Smooth muscle cell of the brain vasculature (primary cell): Measurements from ENCODE around the gene INSC.
A peak's percentile ranks its signal among the peaks of the same experiment; 100 is the strongest.
"Not testable (repeated sequence)": the region's sequence is repeated elsewhere in the genome, so short reads cannot be mapped to it uniquely, and the experiment has no call there.

ENCODE experiments used
- DNase-seq: peaks from one replicate; pipeline ENCODE4 v3.0.0-alpha.2; 2012; ENCODE audit warnings: low read depth, low spot score

INSC gene, protein sequence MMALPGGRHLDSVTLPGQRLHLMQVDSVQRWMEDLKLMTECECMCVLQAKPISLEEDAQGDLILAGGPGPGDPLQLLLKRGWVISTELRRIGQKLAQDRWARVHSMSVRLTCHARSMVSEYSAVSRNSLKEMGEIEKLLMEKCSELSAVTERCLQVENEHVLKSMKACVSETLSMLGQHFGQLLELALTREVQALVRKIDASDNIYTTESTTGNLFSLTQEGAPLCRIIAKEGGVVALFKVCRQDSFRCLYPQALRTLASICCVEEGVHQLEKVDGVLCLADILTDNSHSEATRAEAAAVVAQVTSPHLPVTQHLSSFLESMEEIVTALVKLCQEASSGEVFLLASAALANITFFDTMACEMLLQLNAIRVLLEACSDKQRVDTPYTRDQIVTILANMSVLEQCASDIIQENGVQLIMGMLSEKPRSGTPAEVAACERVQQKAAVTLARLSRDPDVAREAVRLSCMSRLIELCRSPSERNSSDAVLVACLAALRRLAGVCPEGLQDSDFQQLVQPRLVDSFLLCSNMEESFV

DNA sequence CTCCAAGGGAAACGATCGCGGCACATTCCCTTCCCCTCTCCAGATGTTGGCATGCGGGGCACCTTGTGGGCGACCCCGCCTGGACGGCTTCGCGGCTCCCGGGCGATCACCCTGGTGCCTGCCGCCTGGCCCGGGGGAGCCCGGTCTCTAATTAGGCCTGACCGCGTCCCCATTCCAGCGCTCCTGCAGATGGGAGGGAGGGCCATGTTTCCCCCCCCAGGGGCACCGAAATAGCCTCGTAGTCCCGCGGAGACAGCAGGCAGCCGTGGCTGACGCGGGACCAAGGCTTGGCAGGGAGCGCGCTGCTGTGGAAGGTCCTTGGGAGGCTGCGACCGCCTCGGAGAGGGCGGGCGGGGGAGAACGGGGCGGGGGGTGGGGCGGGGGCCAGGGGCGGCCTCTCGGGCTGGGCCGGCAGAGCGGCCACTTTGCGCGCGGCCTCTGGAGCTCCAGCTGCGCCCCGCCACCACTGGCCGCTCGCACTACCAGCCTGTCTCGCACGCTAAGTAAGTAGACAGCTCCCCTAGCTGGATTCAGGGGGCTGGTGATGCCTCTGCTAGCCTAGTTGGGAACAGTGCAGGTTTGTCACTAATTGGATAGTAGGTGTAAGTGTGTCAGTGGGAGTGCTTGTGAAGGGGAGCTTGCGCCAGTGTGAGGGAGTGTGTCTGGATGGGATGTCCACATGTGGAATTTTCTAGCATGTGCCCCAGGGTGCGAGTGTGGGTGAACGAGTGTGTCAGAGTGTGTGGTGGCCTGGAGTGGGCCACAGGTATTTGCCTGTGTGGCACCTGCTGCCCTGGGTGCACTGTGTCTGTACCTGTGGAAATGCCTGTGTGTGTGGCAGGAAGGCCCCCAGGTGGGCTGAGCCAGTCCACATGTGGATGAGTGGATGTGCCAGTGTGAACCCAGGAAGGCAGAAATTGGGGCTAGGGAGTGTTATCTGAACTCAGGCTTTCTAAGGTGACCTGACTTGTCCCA lies at the start of gene INSC:
Gene INSC, plus strand, starts transcription at position 423 of the 975 bp plus-strand sequence. CDS start 34,252 bp downstream, outside the sequence.
- no peak for DNase-seq

GRCh38 chr11:15069751-15070150 lies 45.0 kb upstream of the INSC start:
- DNase-seq, result not testable (repeated sequence)

DNA sequence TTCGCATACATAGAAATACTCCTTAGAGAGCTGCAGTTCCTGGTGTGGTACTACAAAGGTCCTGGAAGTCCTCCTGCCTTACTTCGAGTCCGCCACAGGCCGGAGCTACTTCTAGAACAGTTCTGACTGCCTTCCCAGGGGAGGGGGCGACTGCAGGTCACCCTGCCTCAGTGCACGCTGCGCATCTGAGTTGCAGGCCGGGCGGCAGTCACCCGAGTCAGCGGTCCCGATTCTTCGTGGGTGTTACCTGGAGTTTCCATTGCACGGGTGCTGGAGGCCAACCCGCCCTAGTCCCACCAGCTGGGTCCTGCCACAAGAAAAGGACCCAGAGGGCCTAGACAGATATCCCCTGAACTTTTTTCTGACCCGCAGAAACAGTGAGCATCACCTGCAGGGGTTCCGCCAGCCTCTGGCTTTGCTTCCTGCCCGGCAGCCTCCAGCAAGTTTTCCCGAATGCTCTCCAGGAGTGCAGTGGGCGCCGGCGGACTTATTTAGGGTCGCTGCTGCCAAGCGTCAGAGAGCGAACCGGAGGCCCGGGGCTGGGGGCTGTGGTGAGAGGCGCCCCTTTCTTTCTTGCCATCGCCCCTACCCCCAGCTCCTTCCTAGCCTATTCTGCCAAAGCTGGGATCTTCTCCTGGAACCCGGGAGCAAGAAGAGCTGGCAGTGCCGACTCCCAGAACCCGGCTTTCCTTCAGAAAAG lies 43.0 kb upstream of the INSC start:
- DNase-seq, result no peak

- no peak for DNase-seq
These were observed 42.1 kb upstream of the INSC start for GRCh38 chr11:15072551-15073143.

DNA sequence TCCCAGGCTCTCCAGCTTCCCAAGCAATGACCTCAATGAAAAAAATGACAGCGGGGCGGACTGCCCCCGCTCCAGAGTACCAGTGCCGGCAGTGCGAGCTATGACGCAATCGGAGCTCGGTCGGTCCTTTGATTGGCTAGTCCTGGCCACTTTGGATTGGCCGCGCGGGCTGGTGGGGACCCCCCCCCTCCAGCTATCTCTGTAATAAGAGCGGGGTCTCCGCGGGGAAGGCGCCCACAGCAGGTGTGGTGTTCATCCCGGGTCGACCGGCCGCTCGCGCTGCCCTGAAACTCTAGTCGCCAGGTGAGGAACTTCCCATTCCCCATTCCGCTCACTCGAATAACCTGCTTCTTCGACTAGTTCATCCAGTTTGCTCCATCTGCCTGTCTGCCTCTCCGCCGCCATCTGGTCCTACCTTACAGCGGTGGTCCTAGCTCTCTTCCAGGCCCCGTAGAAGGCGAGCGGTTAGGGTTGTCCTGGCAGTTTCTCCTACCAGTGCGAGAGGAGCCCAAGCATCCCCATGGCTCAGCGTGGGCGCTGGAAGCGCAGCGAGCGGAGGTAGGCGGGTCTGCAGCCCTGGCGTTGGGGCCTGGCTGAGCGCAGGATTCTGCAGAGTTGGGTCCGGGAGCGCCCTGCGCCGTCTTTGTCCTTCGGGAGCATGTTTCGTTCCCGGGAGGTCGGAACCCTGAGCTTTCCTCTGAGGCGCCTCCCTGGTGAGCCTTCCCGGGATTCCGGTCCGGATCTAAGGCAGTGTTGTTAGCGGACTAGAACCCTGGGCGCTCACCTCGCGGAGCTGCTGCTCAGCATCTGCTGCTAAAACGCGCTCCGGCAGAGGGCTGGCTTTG lies 41.1 kb upstream of the INSC start, which contains the start of gene CALCB:
Gene CALCB, plus strand, starts transcription at position 233 of the 845 bp plus-strand sequence. CDS start 1,126 bp downstream, outside the sequence.
- DNase-seq, result no peak

DNA sequence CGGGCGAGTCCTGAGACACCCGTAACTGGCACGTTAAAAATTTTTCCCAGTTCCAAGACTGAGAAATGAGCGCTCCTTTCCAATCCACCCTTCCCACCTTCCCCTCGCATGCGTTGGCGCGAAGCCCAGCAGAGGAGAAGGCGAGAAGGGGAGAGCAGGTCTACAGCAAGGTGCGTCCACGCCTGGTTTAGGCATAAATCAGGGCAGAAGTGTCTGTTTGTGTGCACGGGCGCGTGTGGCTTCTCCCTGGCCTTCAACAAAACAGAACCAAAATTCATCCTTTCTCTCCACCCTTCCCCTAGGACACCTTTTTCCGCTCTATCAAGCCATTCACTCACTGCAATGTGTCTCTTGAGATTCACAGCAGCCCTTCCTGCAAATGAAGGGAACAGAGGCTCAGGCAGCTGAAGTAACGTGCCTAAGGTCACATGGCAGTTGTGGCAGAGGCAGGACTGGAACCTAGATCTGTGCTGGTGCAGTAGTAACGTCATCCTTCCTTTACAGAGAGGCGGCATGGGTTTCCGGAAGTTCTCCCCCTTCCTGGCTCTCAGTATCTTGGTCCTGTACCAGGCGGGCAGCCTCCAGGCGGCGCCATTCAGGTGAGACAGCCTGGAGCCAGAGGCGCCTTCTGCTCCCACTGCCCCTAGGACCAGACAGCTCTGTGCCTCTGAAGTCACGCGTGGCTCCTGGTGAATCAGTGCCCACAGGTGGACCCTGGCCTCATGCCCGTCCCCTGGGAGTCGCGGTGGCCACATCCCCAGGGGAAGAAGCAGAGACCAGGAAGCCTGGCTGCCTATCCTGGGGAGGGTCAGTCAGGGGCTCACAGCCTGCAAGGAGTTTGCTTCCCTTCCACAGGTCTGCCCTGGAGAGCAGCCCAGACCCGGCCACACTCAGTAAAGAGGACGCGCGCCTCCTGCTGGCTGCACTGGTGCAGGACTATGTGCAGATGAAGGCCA lies 40.2 kb upstream of the INSC start:
- DNase-seq, result peak; percentile 9

DNA sequence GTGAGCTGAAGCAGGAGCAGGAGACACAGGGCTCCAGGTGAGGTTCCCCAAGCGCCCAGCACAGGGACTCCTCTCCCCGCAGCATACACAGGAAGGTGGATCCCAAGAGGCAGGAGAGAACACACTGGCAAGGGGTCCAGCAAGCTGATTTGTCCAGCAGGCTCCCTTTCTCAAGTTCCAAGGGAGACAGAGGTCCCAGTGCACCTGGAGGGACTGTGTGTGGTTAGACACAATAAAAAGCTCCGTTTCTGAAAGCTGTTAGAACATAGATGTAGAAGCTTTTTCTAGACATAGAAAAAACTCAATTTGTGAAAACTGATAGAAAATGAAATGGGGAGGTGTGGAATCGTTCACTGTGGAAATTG lies 39.6 kb upstream of the INSC start:
- no peak for DNase-seq

- DNase-seq, result no peak
These were observed 23.5 kb upstream of the INSC start for GRCh38 chr11:15091175-15091574.

DNA sequence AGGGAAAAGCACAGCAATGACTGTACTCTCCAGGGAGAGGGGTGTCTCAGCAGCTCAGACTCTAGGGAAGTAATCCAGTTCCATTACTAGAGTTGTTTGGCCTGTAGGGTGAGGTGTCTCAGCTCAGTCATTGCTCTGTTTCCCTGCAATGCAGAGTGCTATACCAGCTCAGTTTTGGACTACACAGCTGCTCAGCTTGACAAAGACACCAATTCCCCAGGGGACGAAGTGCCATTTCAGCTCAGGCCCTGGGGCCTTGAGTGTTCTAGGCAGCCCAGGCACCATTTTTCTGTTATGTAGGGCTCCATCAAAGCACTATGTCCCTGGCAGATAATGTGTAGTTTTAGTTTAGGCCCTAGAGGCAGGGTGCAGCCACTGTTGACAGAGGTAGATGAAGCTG lies 23.1 kb upstream of the INSC start:
- no peak for DNase-seq

DNA sequence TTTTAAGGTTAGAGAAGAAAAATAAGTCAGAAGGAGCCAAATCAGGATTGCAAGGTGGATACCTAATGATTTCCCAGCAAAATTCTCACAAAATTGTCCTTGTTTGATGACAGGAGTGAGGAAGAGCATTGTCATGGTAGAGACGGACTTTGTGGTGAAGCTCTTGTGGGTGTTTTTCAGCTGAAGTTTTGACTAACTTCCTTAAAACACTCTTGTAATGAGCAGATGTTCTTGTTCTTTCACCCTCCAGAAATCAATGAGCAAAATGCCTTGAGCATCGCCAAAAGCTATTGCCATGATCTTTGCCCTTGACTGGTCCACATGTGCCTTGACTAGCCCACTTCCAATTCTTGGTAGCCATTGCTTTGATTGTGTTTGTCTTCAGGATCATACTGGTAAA lies 21.3 kb upstream of the INSC start:
- DNase-seq, result no peak

GRCh38 chr11:15095736-15096228 lies 18.9 kb upstream of the INSC start:
- no peak for DNase-seq

GRCh38 chr11:15097411-15097810 lies 17.3 kb upstream of the INSC start:
- DNase-seq, result no peak

DNA sequence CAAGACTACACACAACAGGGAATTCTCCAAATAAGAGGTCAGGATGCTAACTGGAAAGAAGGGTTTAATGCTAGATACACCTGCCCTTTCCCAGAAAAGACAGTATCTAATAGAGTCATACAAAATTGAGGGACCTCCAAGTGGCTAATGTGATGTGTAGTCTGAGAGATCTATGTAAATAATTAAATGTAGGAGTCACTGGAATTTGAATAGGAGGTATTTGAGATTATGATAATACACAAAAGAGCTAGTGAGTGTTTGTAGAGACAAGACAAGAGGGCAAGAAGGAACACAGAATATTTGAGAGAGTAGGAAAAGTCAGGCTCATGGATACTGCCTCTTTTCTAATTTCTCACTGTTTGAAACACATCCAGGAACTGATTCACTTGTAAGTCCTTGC lies 15.5 kb upstream of the INSC start:
- no peak for DNase-seq

GRCh38 chr11:15101072-15101709 lies 13.5 kb upstream of the INSC start:
- DNase-seq, result peak; percentile 26

GRCh38 chr11:15104166-15104565 lies 10.6 kb upstream of the INSC start:
- DNase-seq, result no peak

DNA sequence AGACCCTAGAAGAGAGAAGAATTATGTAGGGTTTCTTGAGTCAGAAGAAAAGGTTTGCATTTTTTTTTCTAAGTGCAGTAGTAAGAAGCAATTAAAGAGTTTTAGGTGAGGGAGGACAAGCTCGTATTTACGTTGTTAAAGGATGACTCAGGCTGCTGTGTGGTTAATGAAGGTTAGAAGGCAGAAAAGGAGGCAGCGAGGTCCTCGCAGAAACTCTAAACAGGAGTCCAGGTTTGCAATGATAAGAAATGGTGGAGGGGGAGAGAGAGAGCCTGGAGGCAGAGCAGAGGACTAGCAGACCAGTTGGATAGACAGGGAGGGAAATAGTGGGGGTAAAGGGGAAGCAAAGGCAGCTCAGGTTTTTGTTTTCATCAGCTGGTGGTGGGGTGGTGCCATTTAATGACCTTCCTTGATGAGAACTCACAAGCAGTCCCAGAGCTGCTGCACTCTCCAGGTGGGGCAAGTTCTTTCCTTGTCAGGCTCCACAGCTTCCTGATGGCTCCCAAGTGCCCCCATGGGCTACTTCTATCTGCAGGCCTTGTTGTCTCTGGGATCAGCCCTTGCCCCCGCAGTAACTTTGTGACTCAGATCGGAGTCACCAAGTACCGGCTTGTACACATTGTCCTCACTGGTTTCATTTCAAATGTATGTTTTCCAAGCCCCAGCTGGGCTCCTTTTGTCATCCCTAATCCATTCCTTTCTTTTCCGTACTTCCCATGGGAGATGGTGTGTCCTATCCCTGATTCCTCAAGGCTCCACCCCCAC lies 8.3 kb upstream of the INSC start:
- no peak for DNase-seq

DNA sequence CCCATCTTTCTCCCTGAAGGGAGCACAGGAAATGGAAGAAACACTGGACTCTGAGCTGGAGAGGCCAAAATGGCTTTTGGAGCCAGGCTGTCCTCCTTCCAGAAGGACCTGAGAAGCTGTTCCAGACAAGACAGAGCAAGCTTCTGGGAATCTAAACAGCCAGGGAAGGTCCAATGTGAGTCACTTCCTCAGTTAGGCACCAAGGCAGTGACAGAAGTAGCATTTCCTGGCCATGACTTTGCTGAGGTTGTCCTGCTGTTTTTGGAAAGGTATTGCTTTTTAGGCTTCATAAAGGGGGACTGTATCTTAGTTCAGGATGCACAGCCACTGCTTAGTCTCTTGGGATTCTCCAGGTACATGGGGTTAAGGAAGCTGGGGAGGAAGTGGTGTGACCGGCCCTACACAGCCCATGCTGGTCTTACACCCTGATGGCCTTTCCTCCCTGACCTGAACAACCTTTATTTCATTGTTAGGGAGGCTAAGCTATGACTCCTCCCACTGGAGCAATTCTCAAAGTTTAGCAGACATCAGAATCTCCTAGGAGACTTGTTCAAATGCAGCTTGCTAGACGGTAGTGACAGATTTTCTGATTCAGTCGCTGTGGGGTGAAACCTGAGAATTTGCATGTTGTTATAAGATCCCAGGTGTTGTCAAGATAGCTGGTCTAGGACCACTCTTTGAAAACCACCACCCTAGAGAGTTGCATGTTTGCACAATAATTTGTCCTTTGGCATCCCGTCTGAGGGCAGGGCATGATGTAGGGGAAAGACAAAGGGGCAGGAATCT lies 6.8 kb upstream of the INSC start:
- no peak for DNase-seq
